GM21528 (cell line): ENCODE measurements around the gene CYSLTR2.
"Not testable (repeated sequence)": the region's sequence is repeated elsewhere in the genome, so short reads cannot be mapped to it uniquely, and the experiment has no call there.

Experiments used
- ATAC-seq: cut with Tn5 transposase; IDR thresholded peaks from one replicate; pipeline ENCODE4 v1.9.1; 2021; ENCODE audit warnings: mild to moderate bottlenecking, moderate library complexity; ENCODE audit not compliant: unreplicated experiment, low FRiP score

Gene CYSLTR2

GRCh38 chr13:48686636-48687210, 33.0 kb downstream of the CYSLTR2 start:
- ATAC-seq: no peak

GRCh38 chr13:48687249-48687648, 33.5 kb downstream of the CYSLTR2 start:
- no peak for ATAC-seq

- ATAC-seq: no peak
These were observed 40.3 kb downstream of the CYSLTR2 start for GRCh38 chr13:48693998-48694397.

- no peak for ATAC-seq
These were observed 42.0 kb downstream of the CYSLTR2 start for GRCh38 chr13:48695776-48696175.

GRCh38 chr13:48696676-48697075, 42.9 kb downstream of the CYSLTR2 start:
- not testable (repeated sequence) for ATAC-seq

- no peak for ATAC-seq
These were observed 53.7 kb downstream of the CYSLTR2 start for GRCh38 chr13:48707405-48707804.

GRCh38 chr13:48708764-48709163, 55.0 kb downstream of the CYSLTR2 start:
- ATAC-seq: no peak

- ATAC-seq: no peak
These were observed 55.5 kb downstream of the CYSLTR2 start for GRCh38 chr13:48709213-48709612.

- ATAC-seq: no peak
These were observed 56.4 kb downstream of the CYSLTR2 start for GRCh38 chr13:48710160-48710559.

GRCh38 chr13:48712141-48712540, 58.4 kb downstream of the CYSLTR2 start:
- ATAC-seq: no peak

GRCh38 chr13:48715977-48716376, 62.2 kb downstream of the CYSLTR2 start:
- no peak for ATAC-seq

GRCh38 chr13:48720621-48721020, 66.9 kb downstream of the CYSLTR2 start:
- ATAC-seq: no peak

GRCh38 chr13:48723168-48723567, 69.4 kb downstream of the CYSLTR2 start:
- no peak for ATAC-seq

- ATAC-seq: no peak
These were observed 71.5 kb downstream of the CYSLTR2 start for GRCh38 chr13:48725271-48725670.

- ATAC-seq: no peak
These were observed 73.0 kb downstream of the CYSLTR2 start for GRCh38 chr13:48726711-48727110.

- ATAC-seq: no peak
These were observed 73.7 kb downstream of the CYSLTR2 start for GRCh38 chr13:48727241-48728011.

GRCh38 chr13:48728226-48728625, 74.5 kb downstream of the CYSLTR2 start:
- no peak for ATAC-seq

GRCh38 chr13:48728876-48729275, 75.1 kb downstream of the CYSLTR2 start:
- no peak for ATAC-seq

- ATAC-seq: no peak
These were observed 76.1 kb downstream of the CYSLTR2 start for GRCh38 chr13:48729856-48730255.

- ATAC-seq: no peak
These were observed 77.4 kb downstream of the CYSLTR2 start for GRCh38 chr13:48731001-48731658.

- ATAC-seq: peak; percentile 68
These were observed 78.3 kb downstream of the CYSLTR2 start for GRCh38 chr13:48731957-48732569.
